NB4 (cell line): Measurements from ENCODE around the gene IFI16.

Source experiments
- DNase-seq: peaks from one replicate; pipeline ENCODE4 v3.0.0; 2010; ENCODE audit warnings: low read depth
- H3K4me3 ChIP-seq: one replicate; pipeline ENCODE4 v1.5.1; 2011; ENCODE audit warnings: mild to moderate bottlenecking, low read depth, low read length, moderate library complexity
- MAX ChIP-seq: IDR thresholded peaks from 2 replicates; pipeline ENCODE4 v1.6.1; 2011; ENCODE audit warnings: low read depth, low read length
- MYC ChIP-seq: IDR thresholded peaks from 2 replicates; pipeline ENCODE4 v1.6.1; 2011; ENCODE audit warnings: low read depth, low read length
- POLR2A ChIP-seq: IDR thresholded peaks from 2 replicates; pipeline ENCODE4 v1.6.1; 2011; ENCODE audit warnings: mild to moderate bottlenecking; ENCODE audit not compliant: insufficient read length; ENCODE audit errors: extremely low read depth
- TF ChIP-seq, protein P1 (sequence below): IDR thresholded peaks from one replicate; pipeline ENCODE4 v1.5.1; 2012; ENCODE audit warnings: low read depth, low read length

Gene IFI16

DNA sequence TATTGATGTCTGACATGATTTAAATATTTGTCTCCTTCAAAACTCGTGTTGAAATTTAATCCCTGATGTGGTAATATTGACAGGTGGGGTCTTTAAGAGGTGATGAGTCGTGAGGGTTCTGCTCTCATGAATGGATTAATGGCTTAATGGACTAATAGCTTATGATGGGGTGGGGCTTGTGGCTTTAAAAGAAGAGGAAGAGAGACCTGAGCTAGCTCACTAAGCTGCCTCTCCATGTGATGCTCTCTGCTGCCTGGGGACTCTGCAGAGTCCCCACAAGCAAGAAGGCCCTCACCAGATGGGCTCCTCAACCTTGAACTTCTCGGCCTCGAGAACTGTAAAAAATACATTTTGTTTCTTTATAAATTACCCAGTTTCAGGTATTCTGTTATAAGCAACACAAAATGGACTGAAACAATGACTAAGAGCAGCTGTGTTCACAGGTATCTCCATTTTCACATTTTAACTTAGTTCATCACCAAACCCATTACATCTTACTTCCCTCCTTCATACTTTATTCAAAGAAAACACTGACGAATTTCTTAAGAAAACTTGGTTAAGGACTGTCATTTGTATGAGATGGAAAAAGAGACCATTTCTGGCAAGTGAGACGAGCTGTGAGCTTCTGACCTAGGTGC, 79.0 kb downstream of the IFI16 start:
- no peak overlapping the region for H3K4me3 ChIP-seq
- TF ChIP-seq MAX = no peak
- TF ChIP-seq POLR2A = no peak
- TF ChIP-seq, protein P1, sequence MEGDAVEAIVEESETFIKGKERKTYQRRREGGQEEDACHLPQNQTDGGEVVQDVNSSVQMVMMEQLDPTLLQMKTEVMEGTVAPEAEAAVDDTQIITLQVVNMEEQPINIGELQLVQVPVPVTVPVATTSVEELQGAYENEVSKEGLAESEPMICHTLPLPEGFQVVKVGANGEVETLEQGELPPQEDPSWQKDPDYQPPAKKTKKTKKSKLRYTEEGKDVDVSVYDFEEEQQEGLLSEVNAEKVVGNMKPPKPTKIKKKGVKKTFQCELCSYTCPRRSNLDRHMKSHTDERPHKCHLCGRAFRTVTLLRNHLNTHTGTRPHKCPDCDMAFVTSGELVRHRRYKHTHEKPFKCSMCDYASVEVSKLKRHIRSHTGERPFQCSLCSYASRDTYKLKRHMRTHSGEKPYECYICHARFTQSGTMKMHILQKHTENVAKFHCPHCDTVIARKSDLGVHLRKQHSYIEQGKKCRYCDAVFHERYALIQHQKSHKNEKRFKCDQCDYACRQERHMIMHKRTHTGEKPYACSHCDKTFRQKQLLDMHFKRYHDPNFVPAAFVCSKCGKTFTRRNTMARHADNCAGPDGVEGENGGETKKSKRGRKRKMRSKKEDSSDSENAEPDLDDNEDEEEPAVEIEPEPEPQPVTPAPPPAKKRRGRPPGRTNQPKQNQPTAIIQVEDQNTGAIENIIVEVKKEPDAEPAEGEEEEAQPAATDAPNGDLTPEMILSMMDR = no peak
- no peak for TF ChIP-seq MYC
- DNase-seq = peak; percentile 32

DNA sequence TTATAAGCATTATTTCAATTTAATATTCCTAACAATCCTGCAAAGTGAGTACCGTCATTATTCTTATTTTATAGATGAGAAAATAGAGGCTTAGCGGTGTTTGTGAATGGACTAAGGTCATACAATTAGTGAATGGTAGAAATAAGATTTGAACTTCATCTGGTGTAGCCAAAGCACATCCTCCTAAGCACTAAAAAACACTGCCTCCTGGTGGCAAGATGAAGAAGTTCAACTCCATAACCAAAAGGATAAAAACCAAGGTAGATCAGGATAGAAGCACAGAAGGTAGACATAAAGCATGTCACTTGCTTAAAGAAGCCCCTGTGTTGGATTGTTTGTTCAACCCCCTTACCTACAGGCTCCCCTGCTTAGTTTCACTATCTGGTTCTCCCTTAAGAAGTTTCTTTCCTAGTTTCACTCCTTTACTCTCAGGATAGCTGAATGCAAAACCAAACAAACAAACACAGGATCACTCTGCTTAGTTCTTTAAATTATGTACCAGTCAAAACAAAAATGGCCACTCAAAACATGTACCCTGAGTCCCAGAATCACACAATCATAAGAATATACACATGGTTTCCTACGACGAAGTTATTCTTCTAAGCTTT, 79.6 kb downstream of the IFI16 start:
- DNase-seq = peak; percentile 52
- H3K4me3 ChIP-seq = no peak overlapping the region
- TF ChIP-seq MAX = no peak
- TF ChIP-seq, protein P1 = peak; percentile 44
- no peak for TF ChIP-seq POLR2A

GRCh38 chr1:159090286-159091179, 80.8 kb downstream of the IFI16 start:
- no peak for TF ChIP-seq MYC
- TF ChIP-seq POLR2A = no peak
- TF ChIP-seq, protein P1 = no peak
- H3K4me3 ChIP-seq = no peak overlapping the region
- peak; percentile 31 for DNase-seq

GRCh38 chr1:159091180-159091560, 81.5 kb downstream of the IFI16 start:
- TF ChIP-seq MYC (no peak), MAX (no peak), POLR2A (no peak)
- TF ChIP-seq, protein P1 = no peak
- H3K4me3 ChIP-seq = peak overlapping the region; percentile 17
- no peak for DNase-seq

GRCh38 chr1:159091607-159092031, 81.9 kb downstream of the IFI16 start:
- H3K4me3 ChIP-seq = peak overlapping the region; percentile 17
- DNase-seq = peak; percentile 87
- TF ChIP-seq, protein P1 = no peak
- no peak for TF ChIP-seq MYC
- no peak for TF ChIP-seq POLR2A
- TF ChIP-seq MAX = no peak
